Muscle of arm (tissue), 12 donors: ENCODE results near the gene KCTD7. TPM values are rescaled to one million over a fixed set of nuclear protein-coding genes. Genes with fewer than 3 reads are reported as not detected.
"Not testable (repeated sequence)": the region's sequence is repeated elsewhere in the genome, so short reads cannot be mapped to it uniquely, and the experiment has no call there.

Experiments used
- DNase-seq: peaks from one replicate; pipeline ENCODE4 v3.0.0-alpha.2; 2013
- polyA plus RNA-seq, 12 donors: library from polyadenylated mRNA; unstranded; fragments of 120-200 nt; gene quantifications; one replicate each; pipeline ENCODE4 v1.2.1, GENCODE V29; 2013; ENCODE audit not compliant: insufficient read length in 12 of 12

The KCTD7 gene
- polyA plus RNA-seq, 12 donors: 16.1 to 20.6 (median 18.3) TPM; not detected in 1

DNA sequence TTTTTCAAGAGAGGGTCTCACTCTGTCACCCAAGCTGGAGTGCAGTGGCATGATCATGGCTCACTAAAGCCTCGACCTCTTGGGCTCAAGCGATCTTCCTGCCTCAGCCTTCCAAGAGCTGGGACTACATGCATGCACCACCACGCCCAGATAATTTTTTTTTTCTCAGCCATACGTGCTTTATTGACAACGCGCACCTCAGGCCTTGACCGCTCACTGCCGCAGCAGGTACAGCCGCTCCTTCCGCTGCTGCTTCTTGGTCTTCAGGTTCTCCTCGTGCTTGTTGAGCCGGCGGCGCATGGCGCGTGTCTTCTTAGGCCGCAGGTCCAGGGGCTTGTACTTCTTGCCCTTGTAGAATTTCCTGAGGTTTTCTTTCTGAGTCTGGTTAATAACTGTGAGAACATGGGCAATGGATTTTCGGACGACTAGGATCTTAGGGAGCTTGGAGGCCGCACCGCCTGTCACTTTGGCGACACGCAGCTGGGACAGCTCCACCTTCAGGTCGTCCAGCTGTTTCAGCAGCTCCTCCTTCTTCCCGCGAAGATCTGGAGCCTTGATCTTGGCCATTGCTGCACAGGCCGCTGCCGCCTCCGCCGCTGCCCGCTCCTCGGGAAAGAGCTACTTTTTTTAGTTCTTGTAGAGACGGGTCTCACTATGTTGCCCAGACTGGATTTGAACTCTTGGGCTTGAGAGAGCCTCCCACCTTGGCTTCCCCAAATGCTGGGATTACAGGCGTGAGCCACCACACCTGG is 22.0 kb upstream of the KCTD7 start:
- not testable (repeated sequence) for DNase-seq

DNA sequence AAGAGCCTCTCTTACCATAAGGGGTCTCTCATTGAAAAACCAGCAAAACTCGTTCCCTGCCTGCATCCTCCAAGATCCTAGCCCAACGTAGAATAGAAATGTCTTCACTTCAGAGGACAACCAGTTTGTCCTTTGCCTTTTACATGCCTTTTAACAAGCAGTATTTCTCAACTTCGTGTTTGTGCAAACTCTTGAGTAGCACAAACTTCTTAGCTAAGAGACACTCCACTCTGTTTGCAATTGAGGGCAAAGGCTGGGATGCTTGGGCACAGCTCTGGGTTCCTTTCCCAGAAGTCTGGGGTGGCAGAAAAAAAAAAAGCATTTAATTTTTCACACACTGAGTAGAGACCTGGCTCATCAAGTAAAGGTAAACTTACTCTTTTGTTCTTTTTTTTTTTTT is 19.5 kb upstream of the KCTD7 start:
- DNase-seq: no peak

DNA sequence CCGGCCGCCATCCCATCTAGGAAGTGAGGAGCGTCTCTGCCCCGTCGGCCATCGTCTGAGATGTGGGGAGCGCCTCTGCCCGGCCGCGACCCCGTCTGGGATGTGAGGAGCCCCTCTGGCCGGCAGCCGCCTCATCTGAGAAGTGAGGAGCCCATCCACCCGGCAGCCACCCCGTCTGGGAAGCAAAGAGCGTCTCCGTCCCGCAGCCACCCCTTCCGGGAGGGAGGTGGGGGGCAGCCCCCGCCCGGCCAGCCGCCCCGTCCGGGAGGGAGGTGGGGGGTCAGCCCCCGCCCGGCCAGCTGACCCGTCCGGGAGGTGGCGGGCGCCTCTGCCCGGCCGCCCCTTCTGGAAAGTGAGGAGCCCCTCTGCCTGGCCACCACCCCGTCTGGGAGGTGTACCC is 14.1 kb upstream of the KCTD7 start:
- not testable (repeated sequence) for DNase-seq

DNA sequence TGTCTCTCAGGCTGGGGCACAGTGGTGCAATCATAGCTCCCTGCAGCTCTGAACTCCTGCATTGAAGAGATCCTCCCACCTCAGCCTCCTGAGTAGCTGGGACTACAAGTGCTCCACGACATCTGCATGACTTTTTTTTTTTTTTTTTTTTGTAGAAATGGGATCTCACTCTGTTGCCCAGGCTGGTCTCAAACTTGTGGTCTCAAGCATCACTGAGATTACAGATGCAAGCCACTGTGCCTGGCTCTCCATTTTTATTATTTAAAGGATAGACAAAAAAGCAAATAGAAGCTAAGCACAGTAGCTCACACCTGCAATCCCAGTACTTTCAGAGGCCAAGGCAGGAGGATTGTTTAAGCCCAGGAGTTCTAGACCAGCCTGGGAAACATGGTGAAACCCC is 13.0 kb upstream of the KCTD7 start:
- no peak for DNase-seq

DNA sequence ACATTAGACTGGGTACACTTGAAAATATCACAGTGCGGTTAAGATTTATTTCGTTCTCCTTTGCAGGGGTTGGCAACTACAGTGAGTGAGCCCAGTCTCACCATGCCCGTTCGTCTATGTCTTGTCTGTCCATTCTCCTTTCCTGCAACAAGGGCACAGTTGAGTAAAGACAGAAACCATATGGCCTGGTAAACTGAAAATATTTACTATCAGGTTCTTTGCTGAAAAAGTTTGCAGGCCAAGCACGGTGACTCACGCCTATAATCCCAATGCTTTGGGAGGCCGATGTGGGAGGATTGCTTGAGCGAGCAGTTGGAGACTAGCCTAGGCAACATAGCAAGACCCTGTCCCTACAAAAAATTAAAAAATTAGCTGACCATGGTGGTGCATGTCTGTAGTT is 11.4 kb upstream of the KCTD7 start:
- no peak for DNase-seq

DNA sequence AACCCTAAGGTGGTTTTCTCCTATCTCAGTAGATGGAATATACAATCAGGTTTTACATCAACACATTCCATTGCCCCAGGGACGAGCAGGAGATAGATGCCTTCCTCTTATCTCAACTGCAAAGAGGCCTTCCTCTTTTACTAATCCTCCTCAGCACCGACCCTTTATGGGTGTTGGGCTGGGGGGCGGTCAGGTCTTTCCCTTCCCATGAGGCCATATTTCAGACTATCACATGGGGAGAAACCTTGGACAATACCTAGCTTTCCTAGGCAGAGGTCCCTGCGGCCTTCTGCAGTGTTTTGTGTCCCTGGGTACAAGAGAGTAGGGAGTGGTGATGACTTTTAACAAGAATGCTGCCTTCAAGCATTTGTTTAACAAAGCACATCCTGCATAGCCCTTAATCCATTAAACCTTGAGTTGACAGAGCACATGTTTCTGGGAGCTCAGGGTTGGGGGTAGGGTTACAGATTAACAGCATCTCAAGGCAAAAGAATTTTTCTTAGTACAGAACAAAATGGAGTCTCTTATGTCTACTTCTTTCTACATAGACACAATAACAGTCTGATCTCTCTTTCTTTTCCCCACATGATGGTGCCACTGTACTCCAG is 9.2 kb upstream of the KCTD7 start:
- not testable (repeated sequence) for DNase-seq

DNA sequence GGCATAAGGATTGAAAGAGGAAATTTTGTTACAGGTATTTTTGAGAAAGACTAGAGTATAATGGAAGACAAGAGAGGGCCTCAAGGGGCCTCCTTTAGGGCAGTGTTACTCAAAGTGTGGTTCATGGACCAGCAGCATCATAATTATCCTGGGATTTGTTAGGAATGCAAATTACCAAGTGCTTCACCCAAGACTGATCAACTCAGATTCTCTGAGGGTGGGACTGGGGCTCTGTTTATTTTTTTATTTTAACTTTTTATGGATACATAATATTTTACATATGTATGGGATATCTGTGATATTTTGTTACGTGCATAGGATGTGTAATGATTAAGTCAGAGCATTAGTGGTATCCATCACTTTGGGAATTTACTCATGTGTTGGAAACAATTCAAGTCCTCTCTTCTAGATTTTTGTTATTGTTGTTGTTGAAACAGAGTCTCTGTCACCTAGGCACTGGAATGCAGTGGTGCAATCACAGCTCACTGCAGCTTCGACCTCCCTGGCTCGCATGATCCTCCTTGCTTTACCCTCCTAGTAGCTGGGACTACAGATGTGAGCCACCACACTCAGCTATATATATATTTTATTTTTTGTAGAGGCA is 2.2 kb upstream of the KCTD7 start:
- no peak for DNase-seq

DNA sequence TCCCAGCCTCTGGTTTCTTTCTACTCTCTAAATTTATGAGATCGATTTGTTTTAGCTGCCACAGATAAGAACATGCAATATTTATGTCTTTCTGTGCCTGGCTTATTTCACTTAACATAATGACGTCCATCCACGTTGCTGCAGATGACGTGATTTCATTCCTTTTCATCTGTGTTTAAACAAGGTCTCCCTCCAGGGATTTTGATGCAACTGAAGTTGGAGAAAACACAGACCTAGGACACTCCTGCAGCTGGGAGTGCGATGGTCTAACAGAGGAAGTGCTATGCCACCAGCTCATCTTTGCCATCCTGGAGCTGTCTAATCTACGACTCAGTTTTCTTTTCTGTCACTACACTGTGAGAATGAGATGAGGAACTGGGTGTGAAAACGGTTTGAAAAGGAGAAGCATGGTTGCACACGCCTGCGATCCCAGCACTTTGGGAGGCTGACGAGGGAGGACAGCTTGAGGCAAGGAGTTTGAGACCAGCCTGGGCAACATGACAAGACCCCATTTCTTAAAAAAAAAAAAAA is 1.5 kb upstream of the KCTD7 start:
- no peak for DNase-seq

DNA sequence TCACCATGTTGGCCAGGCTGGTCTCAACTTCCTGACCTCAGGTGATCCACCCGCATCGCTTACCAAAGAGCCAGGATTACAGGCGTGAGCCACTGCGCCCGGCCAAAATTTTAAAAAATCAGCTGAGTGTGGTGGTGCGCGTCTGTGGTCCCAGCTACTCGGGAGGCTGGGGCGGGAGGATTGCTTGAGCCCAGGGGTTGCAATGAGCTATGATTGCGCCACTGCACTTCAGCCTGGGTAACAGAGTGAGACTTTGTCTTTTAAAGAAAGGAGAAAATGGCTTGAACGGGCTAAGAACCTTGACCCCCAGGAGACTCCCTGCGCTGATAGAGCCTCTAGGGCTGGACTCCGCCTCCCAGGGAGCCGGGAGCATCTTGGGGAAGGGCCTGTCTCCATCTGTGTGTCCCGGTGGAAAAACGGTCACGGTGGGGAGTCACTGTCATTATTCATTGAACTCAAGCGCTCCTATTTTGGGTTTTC is 760 bp upstream of the KCTD7 start:
- DNase-seq: no peak

DNA sequence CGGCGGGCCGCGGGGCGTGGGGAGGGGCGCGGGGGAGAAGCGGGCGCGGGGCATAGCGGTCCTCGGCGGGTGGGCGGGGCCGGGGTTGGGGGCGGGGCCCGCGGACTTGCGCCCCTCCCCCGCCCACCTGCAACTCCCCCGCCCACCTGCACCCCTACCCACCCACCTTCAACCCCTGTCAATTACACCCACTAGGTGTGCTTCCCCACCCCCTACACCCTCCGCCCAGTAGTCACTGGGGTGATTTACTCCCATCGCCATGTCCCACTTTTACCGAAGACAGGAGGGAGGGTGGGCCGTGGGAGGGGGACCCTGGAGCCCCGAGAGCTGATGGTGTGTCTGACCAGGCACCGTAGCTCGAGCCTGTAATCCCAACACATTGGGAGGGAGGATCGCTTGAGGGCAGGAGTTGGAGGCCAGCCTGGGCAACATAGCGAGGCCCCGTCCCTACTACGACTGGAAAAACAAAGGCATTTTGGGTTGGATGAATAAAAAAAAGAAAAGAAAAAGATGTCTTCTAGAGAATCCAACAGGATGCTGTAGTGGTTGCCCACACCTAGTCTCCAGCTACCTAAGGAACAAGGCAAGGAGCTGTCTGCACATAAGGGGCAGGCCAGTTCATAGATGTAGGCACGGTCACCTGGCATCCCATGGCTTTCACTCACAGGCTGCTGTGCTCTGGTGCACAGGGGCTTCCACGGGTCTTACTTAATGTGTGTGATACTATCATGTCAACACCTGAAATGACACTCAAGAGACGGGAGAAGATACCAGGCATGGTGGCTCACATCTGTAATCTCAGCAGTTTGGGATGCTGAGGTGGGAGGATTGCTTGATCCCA is 761 bp downstream of the KCTD7 start:
- no peak for DNase-seq

DNA sequence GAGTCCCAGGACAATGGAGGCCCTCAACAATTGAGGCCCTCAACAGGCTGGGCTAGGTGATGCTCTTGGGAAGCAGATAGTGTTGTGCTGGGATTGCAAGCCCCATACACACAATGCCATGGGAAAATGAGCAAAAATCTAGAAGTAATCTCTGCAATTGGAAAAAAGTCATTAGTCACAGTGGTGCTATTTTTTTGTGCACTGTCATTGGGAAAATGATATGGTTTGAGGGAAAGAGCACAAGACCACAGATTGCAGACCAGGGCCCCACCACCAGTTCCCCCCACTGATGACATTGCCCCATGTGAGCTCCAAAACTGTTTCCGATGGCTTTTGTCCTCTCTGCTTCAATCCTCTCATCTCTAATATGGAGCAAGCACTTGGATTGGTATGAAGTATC is 1.9 kb downstream of the KCTD7 start:
- DNase-seq: no peak

DNA sequence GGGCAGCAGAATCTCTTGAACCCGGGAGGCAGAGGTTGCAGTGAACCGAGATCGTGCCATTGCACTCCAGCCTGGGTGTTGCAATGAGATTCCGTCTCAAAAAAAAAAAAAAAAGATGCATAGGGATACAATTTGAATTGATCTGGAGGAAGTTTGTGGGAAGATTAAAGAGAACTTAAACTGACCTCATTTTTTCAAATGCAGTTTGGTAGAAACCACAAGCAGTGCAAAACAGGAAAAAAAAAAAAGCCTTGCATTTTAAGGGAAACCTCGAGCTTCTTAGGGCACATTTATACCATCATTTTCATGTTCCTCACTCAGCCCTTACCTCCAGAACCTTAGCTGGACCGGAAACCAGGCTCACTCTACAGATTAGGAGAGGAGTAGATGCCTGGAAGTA is 2.8 kb downstream of the KCTD7 start:
- DNase-seq: no peak

DNA sequence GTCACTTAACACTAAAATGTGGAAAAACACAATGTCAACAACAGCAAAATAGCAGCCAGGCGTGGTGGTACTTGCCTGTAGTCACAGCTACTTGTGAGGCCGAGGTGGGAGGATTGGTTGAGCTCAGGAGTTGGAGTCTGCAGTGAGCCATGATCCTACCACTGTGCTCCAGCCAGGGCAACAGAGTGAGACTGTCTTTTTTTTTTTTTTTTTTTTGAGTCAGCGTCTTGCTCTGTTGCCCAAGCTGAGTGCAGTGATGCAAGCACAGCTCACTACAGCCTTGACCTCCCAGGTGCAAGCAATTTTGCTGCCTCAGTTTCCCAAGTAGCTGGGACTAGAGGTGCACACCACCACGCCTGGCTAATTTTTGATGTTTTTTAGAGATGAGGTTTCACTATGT is 6.1 kb downstream of the KCTD7 start:
- DNase-seq: no peak

DNA sequence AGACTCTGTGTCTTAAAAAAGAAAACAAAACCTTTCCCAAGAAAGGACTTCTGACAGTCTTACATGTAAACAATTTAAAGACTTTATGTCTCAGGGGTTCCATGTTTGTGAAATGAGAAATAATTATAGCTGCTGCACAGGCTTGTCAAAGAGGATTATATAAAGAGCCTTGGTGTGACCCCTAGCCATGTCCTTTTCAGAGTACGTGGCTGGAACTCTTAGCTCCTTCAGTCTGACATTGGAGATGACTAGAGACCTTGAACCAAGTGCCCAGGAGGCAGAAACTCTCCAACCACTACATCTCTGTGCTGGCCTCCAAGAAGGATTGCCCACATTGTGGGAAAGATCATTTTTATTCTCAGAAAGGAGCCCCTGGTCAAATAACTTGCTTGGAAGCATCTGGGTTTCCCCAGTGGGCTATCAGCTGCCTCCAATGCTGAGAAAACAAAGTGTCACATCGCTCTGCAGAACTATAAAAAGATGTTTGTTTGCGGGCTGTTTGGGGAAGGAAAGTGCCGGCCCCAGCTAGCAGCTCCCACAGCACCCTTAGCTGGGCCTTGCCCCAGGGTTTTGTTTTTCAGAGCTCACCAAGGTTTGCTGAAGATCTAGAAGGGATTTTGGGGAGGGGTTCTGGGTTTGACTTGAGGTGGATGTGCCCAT is 6.8 kb downstream of the KCTD7 start:
- not testable (repeated sequence) for DNase-seq

DNA sequence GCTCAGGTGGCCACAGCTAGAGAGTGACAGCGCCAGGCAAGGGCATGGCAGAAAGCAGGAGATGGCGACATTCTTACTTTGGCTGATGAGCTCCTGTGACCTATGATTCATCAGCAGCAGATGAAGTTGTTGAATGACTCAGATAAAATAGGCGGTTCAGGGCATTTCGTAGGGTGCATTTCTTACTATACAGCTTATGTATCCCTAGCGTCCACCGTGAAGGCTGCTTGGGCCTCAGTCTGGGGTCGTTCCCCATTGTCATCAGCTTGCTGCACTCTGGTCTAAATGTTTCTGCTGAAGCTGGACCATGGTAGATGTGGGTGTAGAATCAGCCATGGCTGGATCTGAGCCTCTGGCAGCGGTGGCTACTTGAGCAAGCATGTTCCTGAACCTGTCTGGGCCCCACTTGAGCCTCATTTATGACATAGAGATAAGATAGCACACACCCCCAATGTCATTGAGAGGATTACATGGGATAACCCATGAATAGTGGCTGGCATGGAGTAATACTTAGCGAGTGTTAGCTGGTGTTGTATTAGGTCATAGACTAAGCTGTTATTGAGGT is 7.4 kb downstream of the KCTD7 start:
- DNase-seq: not testable (repeated sequence)

DNA sequence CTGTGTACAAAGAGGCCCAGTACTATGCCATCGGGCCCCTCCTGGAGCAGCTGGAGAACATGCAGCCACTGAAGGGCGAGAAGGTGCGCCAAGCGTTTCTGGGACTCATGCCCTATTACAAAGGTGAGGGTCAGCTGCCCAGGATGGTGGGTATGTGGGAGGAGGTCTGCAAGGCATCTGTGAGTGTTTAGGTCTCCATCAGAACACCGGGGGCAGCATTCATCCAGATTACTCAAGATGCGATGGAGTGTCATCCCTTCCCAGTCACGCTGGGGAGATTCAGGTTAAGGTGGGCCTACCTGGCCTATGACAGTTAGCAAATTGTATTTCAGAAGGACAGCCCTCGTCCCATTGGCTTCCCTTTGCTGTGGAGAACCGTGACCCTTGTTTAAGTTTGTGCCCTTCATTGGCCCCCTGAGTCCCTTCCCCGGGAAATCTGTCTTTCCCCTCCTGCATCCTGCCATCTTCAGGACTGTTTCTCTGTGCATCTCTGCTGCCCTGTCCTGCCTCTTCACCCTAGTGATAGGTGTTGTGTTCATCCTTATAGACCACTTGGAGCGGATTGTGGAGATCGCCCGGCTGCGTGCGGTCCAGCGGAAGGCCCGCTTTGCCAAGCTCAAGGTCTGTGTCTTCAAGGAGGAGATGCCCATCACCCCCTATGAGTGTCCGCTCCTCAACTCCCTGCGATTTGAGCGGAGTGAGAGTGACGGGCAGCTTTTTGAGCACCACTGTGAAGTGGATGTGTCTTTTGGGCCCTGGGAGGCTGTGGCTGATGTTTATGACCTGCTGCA is 9.8 kb downstream of the KCTD7 start:
- no peak for DNase-seq

DNA sequence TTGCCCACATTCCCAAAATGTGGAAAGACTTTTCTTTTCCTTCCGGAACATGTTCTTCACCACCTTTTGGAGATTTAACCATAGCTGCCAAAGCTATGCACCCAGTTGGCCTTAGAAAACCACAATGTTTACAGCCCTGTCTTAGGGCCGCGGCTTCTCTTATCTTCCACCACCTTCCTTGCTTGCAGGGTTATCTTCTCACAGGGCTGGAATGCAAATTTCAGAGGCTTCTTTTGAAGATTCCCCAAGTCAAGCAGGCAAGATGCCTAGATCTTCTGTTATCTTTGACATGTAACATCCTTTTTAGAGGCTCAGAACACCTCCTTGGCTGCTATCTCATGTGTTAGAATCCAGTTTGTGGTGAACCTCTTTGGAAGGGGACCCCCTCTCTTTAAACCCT is 11.1 kb downstream of the KCTD7 start:
- no peak for DNase-seq

DNA sequence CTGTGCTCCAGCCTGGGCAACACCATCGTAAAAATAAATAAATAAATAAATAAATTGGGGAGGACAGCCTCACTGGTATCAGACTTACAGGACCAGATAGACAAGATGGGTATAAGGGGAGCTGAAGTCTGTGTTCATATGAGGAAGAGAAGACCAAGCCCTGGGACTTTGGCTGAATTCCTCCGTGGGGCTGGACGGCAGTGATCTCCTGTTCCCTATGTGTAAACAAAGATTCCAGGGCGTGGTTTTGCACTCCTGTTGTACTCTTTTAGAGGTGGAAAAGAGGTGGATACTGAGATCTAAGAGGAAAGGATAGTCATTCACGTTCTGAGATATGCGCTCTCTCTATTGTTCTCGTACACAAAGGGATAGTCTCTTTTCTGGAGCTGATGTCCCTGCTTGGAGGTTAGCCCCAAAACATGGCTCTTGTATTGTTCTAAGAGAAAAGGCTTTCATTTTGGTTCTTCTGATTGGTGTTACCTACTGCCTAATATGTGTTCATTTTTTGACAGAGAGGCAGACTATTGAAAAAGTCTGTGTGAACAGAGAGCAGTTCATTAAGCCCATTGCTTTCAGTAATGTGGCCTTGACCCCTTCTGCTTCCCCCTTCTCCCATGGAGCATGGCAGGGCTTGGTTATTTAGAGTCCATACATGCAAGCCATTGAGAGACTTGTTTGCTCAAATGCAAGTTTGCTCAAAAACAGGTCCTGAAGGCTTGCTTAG is 12.3 kb downstream of the KCTD7 start:
- no peak for DNase-seq

DNA sequence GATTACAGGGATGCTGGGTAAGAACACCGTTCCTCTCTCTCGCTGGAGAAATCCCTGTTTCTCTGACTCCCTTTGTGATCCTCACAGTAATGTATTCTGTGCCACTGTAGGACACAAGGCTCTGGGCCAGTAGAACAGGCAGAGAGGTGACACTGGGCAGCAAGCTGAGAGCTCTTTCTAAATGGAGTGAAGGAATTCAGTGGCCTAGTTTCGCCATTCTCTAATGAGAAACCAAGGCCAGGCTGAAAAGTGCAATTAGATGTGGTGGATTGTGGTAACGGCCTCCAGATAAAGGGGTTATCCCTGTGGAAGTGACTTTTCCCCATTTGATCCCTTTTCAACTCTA is 12.8 kb downstream of the KCTD7 start:
- DNase-seq: no peak

DNA sequence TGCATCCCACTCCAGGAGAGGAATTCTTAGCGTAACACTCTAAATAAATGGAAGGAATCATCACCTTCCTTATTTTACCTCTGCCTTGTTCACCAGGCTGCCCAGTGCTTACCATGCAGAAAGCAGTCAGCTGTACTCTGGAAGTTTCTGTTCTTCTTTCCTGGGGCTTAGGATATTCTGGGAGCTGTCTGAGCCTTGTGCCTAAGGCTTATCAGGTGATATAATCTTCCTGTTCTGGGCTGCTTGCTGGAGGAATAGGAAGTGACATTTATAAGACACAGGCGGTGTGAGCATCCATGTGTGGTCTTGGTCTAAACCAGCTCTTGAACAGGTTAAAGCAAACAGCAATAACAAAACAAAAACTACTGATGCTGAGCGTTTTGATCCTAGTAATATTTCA is 13.5 kb downstream of the KCTD7 start:
- no peak for DNase-seq
